SU-DHL-6 (cell line): Measurements from ENCODE around the gene PJVK.
"Not testable (repeated sequence)": the region's sequence is repeated elsewhere in the genome, so short reads cannot be mapped to it uniquely, and the experiment has no call there.

Source experiments
- H2AFZ ChIP-seq: fragments of 200-600 bp; sonication (generic); 2 replicates; pipeline ENCODE4 v1.6.1; 2014; ENCODE audit warnings: low read depth, mild to moderate bottlenecking, moderate library complexity, mixed read lengths, antibody characterized with exemption, low read length; ENCODE audit not compliant: severe bottlenecking
- H3F3A ChIP-seq: fragments of 200-600 bp; shearing (Covaris generic); 2 replicates; pipeline ENCODE4 v1.6.0; 2016; ENCODE audit warnings: antibody characterized with exemption, mild to moderate bottlenecking; ENCODE audit not compliant: insufficient read depth
- H3K27ac ChIP-seq: fragments of 200-600 bp; sonication (generic); 2 replicates; pipeline ENCODE4 v1.5.1; 2016; ENCODE audit warnings: low read depth, mild to moderate bottlenecking, low read length, moderate library complexity, mixed read lengths
- H3K27me3 ChIP-seq: fragments of 200-600 bp; sonication (generic), shearing (Covaris generic); 2 replicates; pipeline ENCODE4 v1.6.0; 2014; ENCODE audit warnings: mild to moderate bottlenecking, low read length
- H3K36me3 ChIP-seq: fragments of 200-600 bp; sonication (generic); 2 replicates; pipeline ENCODE4 v1.6.1; 2014; ENCODE audit warnings: mild to moderate bottlenecking, low read length, mixed read lengths
- H3K4me2 ChIP-seq: fragments of 300-600, 200-600 bp; shearing (Covaris generic), sonication (generic); 2 replicates; pipeline ENCODE4 v1.6.0; 2014; ENCODE audit warnings: low read length, low read depth, mild to moderate bottlenecking; ENCODE audit not compliant: poor library complexity, severe bottlenecking
- H3K4me3 ChIP-seq: fragments of 200-600 bp; sonication (generic); 2 replicates; pipeline ENCODE4 v1.5.1; 2014; ENCODE audit warnings: antibody characterized with exemption, low read length, mild to moderate bottlenecking, mixed read lengths; ENCODE audit not compliant: insufficient read depth, poor library complexity, severe bottlenecking
- H3K79me2 ChIP-seq: fragments of 200-600 bp; sonication (generic); 2 replicates; pipeline ENCODE4 v1.6.1; 2014; ENCODE audit warnings: mild to moderate bottlenecking, low read length, moderate library complexity; ENCODE audit not compliant: insufficient read depth
- H3K9ac ChIP-seq: fragments of 200-600 bp; sonication (generic); 2 replicates; pipeline ENCODE4 v1.7.0; 2014; ENCODE audit warnings: mild to moderate bottlenecking, low read length
- H3K9me2 ChIP-seq: fragments of 200-600 bp; sonication (generic); replicated peaks from 2 replicates; pipeline ENCODE4 v1.6.1; 2014; ENCODE audit warnings: low read length; ENCODE audit not compliant: insufficient read depth
- H3K9me3 ChIP-seq: fragments of 200-600 bp; sonication (generic); 2 replicates; pipeline ENCODE4 v1.6.1; 2014; ENCODE audit warnings: low read length, mixed read lengths; ENCODE audit not compliant: insufficient read depth
- H4K20me1 ChIP-seq: fragments of 200-600 bp; sonication (generic); 2 replicates; pipeline ENCODE4 v1.6.1; 2014; ENCODE audit warnings: low read depth, mild to moderate bottlenecking, antibody characterized with exemption, low read length, moderate library complexity, mixed read lengths
- EZH2phosphoT487 ChIP-seq: fragments of 200-600 bp; sonication (generic), shearing (Covaris generic); conservative IDR thresholded peaks from 2 replicates; pipeline ENCODE4 v1.6.1; 2018; ENCODE audit warnings: mild to moderate bottlenecking, antibody characterized with exemption, low read length, moderate library complexity, mixed read lengths
- TF ChIP-seq, protein P1 (sequence below): fragments of 200-600 bp; sonication (generic); IDR thresholded peaks from one replicate; pipeline ENCODE4 v1.5.1; 2017; ENCODE audit warnings: antibody characterized with exemption, mild to moderate bottlenecking, low read length, moderate library complexity; ENCODE audit not compliant: insufficient read depth, poor library complexity, severe bottlenecking

The PJVK gene

DNA sequence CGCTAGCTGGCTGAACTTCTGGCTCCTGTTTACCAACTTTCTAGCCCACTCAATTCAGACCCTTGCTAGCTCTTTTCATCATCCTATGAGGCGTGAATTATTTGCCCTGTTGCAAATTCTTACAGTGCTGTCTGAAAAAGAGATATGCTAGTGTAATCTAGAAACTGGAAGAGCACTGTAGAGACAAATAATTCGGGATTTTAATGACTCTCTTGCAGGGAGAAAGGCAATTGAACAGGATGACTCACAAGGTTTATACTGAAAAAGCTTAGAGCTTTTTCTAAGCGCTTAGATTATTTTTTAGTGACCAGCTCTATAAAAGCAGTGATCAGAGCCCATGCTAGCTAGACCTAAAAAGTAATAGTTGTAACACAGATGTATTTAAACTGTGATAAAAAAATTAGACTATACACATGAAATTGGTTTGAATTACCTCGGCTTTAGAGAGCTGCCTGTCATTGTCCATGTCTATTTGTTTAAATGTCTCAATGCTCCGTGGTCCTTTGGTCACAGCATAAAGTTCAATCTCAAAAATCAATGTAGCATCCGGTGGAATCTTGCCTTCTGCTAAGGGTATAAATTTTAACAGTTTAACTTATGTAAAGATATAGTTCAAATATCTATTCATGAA is 18.2 kb downstream of the PJVK start:
- Histone ChIP-seq H3K79me2 (no peaks in the 10 kb centered on the region), H3K27ac (no peak overlapping the region), H3K27me3 (no peaks in the 10 kb centered on the region), H4K20me1 (no peaks in the 10 kb centered on the region), H3K9me2 (no peaks in the 10 kb centered on the region), H3F3A (no peaks in the 10 kb centered on the region), H3K4me3 (no peak overlapping the region), H3K4me2 (no peak overlapping the region), H3K36me3 (peaks cover 12% of the 10 kb centered on the region; the same call in 1 of the 2 replicates), H3K9me3 (no peaks in the 10 kb centered on the region), H3K9ac (no peak overlapping the region), H2AFZ (no peak overlapping the region)
- TF ChIP-seq, protein P1, sequence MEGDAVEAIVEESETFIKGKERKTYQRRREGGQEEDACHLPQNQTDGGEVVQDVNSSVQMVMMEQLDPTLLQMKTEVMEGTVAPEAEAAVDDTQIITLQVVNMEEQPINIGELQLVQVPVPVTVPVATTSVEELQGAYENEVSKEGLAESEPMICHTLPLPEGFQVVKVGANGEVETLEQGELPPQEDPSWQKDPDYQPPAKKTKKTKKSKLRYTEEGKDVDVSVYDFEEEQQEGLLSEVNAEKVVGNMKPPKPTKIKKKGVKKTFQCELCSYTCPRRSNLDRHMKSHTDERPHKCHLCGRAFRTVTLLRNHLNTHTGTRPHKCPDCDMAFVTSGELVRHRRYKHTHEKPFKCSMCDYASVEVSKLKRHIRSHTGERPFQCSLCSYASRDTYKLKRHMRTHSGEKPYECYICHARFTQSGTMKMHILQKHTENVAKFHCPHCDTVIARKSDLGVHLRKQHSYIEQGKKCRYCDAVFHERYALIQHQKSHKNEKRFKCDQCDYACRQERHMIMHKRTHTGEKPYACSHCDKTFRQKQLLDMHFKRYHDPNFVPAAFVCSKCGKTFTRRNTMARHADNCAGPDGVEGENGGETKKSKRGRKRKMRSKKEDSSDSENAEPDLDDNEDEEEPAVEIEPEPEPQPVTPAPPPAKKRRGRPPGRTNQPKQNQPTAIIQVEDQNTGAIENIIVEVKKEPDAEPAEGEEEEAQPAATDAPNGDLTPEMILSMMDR, result no peak
- no peak for TF ChIP-seq EZH2phosphoT487

DNA sequence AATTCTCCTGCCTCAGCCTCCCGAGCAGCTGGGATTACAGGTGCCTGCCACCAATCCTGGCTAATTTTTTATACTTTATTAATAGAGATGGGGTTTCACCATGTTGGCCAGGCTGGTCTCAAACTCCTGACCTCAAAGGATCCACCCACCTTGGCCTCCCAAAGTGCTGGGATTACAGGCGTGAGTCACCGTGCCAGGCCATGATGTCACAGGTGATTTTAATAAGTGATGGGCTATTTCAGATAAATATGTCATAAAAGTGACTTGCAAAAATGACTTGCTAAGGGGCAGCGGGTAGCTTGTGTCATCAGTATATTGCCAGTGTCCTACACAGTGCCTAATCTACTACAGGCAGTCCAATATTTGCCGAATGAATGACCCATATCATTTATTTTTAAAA is 20.1 kb downstream of the PJVK start:
- not testable (repeated sequence) for H3K36me3 ChIP-seq, H3K9ac ChIP-seq, H3K27me3 ChIP-seq, H4K20me1 ChIP-seq, H3K9me3 ChIP-seq, H3K9me2 ChIP-seq, H3K4me3 ChIP-seq, H3K79me2 ChIP-seq, H3K4me2 ChIP-seq, H3F3A ChIP-seq, H3K27ac ChIP-seq, H2AFZ ChIP-seq

DNA sequence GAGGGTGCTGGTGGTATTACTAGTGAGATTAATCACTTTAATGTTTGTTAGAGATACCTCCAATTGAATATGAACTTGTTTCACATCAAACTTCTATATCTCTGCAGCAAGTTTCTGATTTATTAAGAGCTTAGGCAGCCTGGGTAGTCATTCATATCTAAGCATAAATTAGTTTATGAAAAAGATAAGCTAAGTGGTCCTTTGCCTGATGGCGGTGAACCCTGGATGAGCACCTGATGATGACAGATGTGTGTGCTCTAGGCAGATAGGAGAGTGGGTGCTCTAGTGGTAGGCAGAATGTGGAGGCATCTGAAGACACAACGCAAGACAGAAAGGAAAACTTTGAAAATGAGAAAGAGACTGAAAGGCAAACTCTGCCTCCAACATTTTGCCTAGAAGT is 22.2 kb downstream of the PJVK start:
- Histone ChIP-seq H3K9ac (no peak overlapping the region), H2AFZ (no peak overlapping the region), H3F3A (0 out of 2 replicates have a peak, but pooled peaks cover 7% of the 10 kb centered on the region), H3K79me2 (no peaks in the 10 kb centered on the region), H3K4me3 (no peak overlapping the region), H3K36me3 (no peaks in the 10 kb centered on the region), H4K20me1 (no peaks in the 10 kb centered on the region), H3K9me3 (no peaks in the 10 kb centered on the region), H3K27ac (no peak overlapping the region), H3K9me2 (no peaks in the 10 kb centered on the region), H3K4me2 (no peak overlapping the region), H3K27me3 (no peaks in the 10 kb centered on the region)
- TF ChIP-seq, protein P1, result no peak
- TF ChIP-seq EZH2phosphoT487, result no peak

DNA sequence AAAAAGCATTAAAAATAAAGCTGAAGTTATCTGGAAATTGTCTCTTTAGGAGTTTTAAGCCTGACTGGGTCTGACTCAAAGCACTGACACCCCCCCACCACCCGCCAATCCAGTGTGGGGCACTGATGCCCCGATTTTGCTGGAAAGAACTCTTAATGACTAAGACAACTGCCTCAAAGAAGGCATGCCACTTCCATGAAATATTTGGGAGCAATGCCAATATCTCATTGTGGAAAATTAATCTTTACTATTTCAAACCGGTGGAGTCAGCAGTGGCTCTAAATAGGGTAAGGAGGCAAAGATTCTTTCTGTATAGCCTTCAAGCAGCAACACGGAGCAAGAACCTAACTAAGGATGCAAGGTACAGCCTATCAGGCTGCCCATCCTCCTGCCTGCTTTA is 22.8 kb downstream of the PJVK start:
- H3F3A ChIP-seq, result peaks cover 7% of the 10 kb centered on the region; the same call in 1 of the 2 replicates
- TF ChIP-seq, protein P1, result no peak
- no peak for TF ChIP-seq EZH2phosphoT487
- no peak overlapping the region for H3K4me2 ChIP-seq
- H3K4me3 ChIP-seq, result no peak overlapping the region
- no peak overlapping the region for H3K9ac ChIP-seq
- no peaks in the 10 kb centered on the region for H3K9me3 ChIP-seq
- H3K79me2 ChIP-seq, result no peaks in the 10 kb centered on the region
- H3K36me3 ChIP-seq, result no peaks in the 10 kb centered on the region
- H3K9me2 ChIP-seq, result no peaks in the 10 kb centered on the region
- no peak overlapping the region for H2AFZ ChIP-seq
- H4K20me1 ChIP-seq, result no peaks in the 10 kb centered on the region
- no peaks in the 10 kb centered on the region for H3K27me3 ChIP-seq
- no peak overlapping the region for H3K27ac ChIP-seq
